Keratinocyte (primary cell): ENCODE measurements around the gene IL19. TPM values are rescaled to one million over a fixed set of nuclear protein-coding genes. Genes with fewer than 3 reads are reported as not detected.
A peak's percentile ranks its signal among the peaks of the same experiment; 100 is the strongest.

ENCODE experiments used
- DNase-seq: peaks from one replicate; pipeline ENCODE4 v3.0.0-alpha.2; 2011; ENCODE audit warnings: low read depth, missing footprints, low spot score
- FAIRE-seq: peaks from 2 replicates; lab custom pipeline; 2011; peaks lifted over from hg19 to GRCh38; lab: Jason Lieb, UNC
- H2AFZ ChIP-seq: 2 replicates; pipeline ENCODE4 v1.6.0; 2012; ENCODE audit warnings: low read length, control low read depth, inconsistent platforms; ENCODE audit not compliant: control insufficient read depth
- H3K27ac ChIP-seq: 2 replicates; pipeline ENCODE4 v1.5.1; 2011; ENCODE audit warnings: low read length; ENCODE audit not compliant: control insufficient read depth, insufficient read depth
- H3K27me3 ChIP-seq: 3 replicates; pipeline ENCODE4 v1.6.0; 2011; ENCODE audit warnings: low read length; ENCODE audit not compliant: control insufficient read depth, insufficient read depth; ENCODE audit errors: extremely low read depth
- H3K36me3 ChIP-seq, 2 experiments: 2 replicates in 1 of 2; 3 replicates in 1 of 2; pipeline ENCODE4 v1.5.1; 2011; ENCODE audit warnings: low read length in 2 of 2, mild to moderate bottlenecking in 1 of 2; ENCODE audit not compliant: control insufficient read depth in 2 of 2, insufficient read depth in 2 of 2; ENCODE audit errors: extremely low read depth in 1 of 2
- H3K4me1 ChIP-seq: 3 replicates; pipeline ENCODE4 v1.5.1; 2011; ENCODE audit warnings: low read length; ENCODE audit not compliant: control insufficient read depth, insufficient read depth; ENCODE audit errors: extremely low read depth
- H3K4me2 ChIP-seq: 3 replicates; pipeline ENCODE4 v1.6.0; 2011; ENCODE audit warnings: low read depth, low read length; ENCODE audit not compliant: control insufficient read depth, insufficient read depth; ENCODE audit errors: extremely low read depth
- H3K4me3 ChIP-seq, 3 experiments: fragments of 200-600 bp in 1 of 3; sonication (generic) in 1 of 3; 2 replicates in 2 of 3; 3 replicates in 1 of 3; pipeline ENCODE4 v1.5.1; 2011 to 2016; ENCODE audit warnings: low read length in 3 of 3, mild to moderate bottlenecking in 3 of 3, control low read depth in 2 of 3, inconsistent platforms in 1 of 3, low read depth in 1 of 3, mixed read lengths in 1 of 3, mixed run types in 1 of 3, moderate library complexity in 1 of 3; ENCODE audit not compliant: control insufficient read depth in 2 of 3, insufficient read depth in 2 of 3; ENCODE audit errors: extremely low read depth in 1 of 3
- H3K79me2 ChIP-seq: 2 replicates; pipeline ENCODE4 v1.6.0; 2012; ENCODE audit warnings: low read length; ENCODE audit not compliant: control insufficient read depth, insufficient read depth
- H3K9ac ChIP-seq: 3 replicates; pipeline ENCODE4 v1.6.0; 2011; ENCODE audit warnings: low read length; ENCODE audit not compliant: control insufficient read depth, insufficient read depth; ENCODE audit errors: extremely low read depth
- H3K9me1 ChIP-seq: 3 replicates; pipeline ENCODE4 v1.6.0; 2011; ENCODE audit warnings: low read length; ENCODE audit not compliant: control insufficient read depth, insufficient read depth; ENCODE audit errors: extremely low read depth
- H3K9me3 ChIP-seq: 2 replicates; pipeline ENCODE4 v1.5.1; 2012; ENCODE audit warnings: low read depth, low read length; ENCODE audit not compliant: control insufficient read depth
- H4K20me1 ChIP-seq: 3 replicates; pipeline ENCODE4 v1.6.0; 2011; ENCODE audit warnings: low read length; ENCODE audit not compliant: control insufficient read depth, insufficient read depth; ENCODE audit errors: extremely low read depth
- EZH2 ChIP-seq: IDR thresholded peaks from one replicate; pipeline ENCODE4 v1.6.1; 2012; ENCODE audit warnings: inconsistent platforms, mild to moderate bottlenecking, low read length, moderate library complexity
- dilution Hi-C: fragments of 300-500 bp; cut with MboI; formaldehyde crosslinking; loops from one replicate; pipeline ENCODE4 v1.7.0; 2020; ENCODE audit warnings: low sequenced_read_pairs; ENCODE audit not compliant: extremely low pct_ligation_motif_present
- polyA plus RNA-seq, 5 experiments: library from polyadenylated mRNA; depleted of rRNA in 3 of 5; stranded (reverse) in 3 of 5; stranded (forward) in 1 of 5; unstranded in 1 of 5; fragments of >200 nt; gene quantifications; 1 replicate in 1 of 5; 2 replicates in 3 of 5; 3 replicates in 1 of 5; pipeline versions ENCODE4 v1.2.1 to v1.2.3, GENCODE V29; 2011 to 2012; ENCODE audit warnings: missing spikeins in 2 of 5, low read depth in 1 of 5, low replicate concordance in 1 of 5
- TF ChIP-seq, protein P1 (sequence below), 3 experiments: IDR thresholded peaks in 1 of 3; conservative IDR thresholded peaks in 1 of 3; optimal IDR thresholded peaks in 1 of 3; 2 replicates in 2 of 3; 3 replicates in 1 of 3; pipeline versions ENCODE3 to v1.5.1; 2011; ENCODE audit warnings: low read length in 3 of 3, mild to moderate bottlenecking in 3 of 3, moderate library complexity in 2 of 3, control low read depth in 1 of 3, inconsistent platforms in 1 of 3; ENCODE audit not compliant: insufficient read depth in 2 of 3; ENCODE audit errors: extremely low read depth in 1 of 3

The IL19 gene
- polyA plus RNA-seq, 1 donor (not counting 4 experiments of a cell fraction or from before 2014, with no cell fraction given) = not detected

- DNase-seq (no peak), FAIRE-seq (no peak)
- H3K9me1 ChIP-seq = no peaks in the 10 kb centered on the region
- no peak overlapping the region for H2AFZ ChIP-seq
- no peak overlapping the region for H3K9ac ChIP-seq
- H3K27ac ChIP-seq = no peak overlapping the region
- peaks cover 2% of the 10 kb centered on the region for H3K9me3 ChIP-seq
- peaks cover 21% of the 10 kb centered on the region for H3K4me1 ChIP-seq
- dilution Hi-C loops = no loop called here
- no peak overlapping the region for H3K4me3 ChIP-seq
- no peaks in the 10 kb centered on the region for H3K79me2 ChIP-seq
- no peak overlapping the region for H3K4me2 ChIP-seq
- no peak for TF ChIP-seq EZH2
- TF ChIP-seq, protein P1, sequence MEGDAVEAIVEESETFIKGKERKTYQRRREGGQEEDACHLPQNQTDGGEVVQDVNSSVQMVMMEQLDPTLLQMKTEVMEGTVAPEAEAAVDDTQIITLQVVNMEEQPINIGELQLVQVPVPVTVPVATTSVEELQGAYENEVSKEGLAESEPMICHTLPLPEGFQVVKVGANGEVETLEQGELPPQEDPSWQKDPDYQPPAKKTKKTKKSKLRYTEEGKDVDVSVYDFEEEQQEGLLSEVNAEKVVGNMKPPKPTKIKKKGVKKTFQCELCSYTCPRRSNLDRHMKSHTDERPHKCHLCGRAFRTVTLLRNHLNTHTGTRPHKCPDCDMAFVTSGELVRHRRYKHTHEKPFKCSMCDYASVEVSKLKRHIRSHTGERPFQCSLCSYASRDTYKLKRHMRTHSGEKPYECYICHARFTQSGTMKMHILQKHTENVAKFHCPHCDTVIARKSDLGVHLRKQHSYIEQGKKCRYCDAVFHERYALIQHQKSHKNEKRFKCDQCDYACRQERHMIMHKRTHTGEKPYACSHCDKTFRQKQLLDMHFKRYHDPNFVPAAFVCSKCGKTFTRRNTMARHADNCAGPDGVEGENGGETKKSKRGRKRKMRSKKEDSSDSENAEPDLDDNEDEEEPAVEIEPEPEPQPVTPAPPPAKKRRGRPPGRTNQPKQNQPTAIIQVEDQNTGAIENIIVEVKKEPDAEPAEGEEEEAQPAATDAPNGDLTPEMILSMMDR (optimal IDR thresholded peaks at IDR 0.05 in 1 of 3, IDR thresholded peaks at IDR 0.05 in 1 of 3, conservative IDR thresholded peaks at IDR 0.05 in 1 of 3; ENCODE audit: extremely low read depth in 1 of 3, insufficient read depth in 2 of 3, low read length in 3 of 3) = peak in 1 of 3 experiments; percentile 24
- no peaks in the 10 kb centered on the region for H3K27me3 ChIP-seq
- no peaks in the 10 kb centered on the region for H3K36me3 ChIP-seq
- H4K20me1 ChIP-seq = no peaks in the 10 kb centered on the region
Measured at GRCh38 chr1:206882555-206882954, 112.0 kb downstream of the IL19 start.

- no peak overlapping the region for H3K9ac ChIP-seq
- no peaks in the 10 kb centered on the region for H3K27me3 ChIP-seq
- peaks cover 1% of the 10 kb centered on the region for H3K9me3 ChIP-seq
- no peak overlapping the region for H2AFZ ChIP-seq
- TF ChIP-seq, protein P1 (optimal IDR thresholded peaks at IDR 0.05 in 1 of 3, IDR thresholded peaks at IDR 0.05 in 1 of 3, conservative IDR thresholded peaks at IDR 0.05 in 1 of 3; ENCODE audit: extremely low read depth in 1 of 3, insufficient read depth in 2 of 3, low read length in 3 of 3) = no peak
- no peak for TF ChIP-seq EZH2
- peaks cover 27% of the 10 kb centered on the region for H3K4me1 ChIP-seq
- no peaks in the 10 kb centered on the region for H4K20me1 ChIP-seq
- no peak for FAIRE-seq
- DNase-seq = no peak
- no peak overlapping the region for H3K4me2 ChIP-seq
- H3K79me2 ChIP-seq = no peaks in the 10 kb centered on the region
- dilution Hi-C loops = no loop called here
- no peak overlapping the region for H3K4me3 ChIP-seq
- H3K27ac ChIP-seq = no peak overlapping the region
- H3K36me3 ChIP-seq = no peaks in the 10 kb centered on the region
- H3K9me1 ChIP-seq = no peaks in the 10 kb centered on the region
Measured at GRCh38 chr1:206883160-206883559, 112.6 kb downstream of the IL19 start.
